SIG-M5 (cell line): ENCODE measurements around the gene HAAO.
"Not testable (repeated sequence)": the region's sequence is repeated elsewhere in the genome, so short reads cannot be mapped to it uniquely, and the experiment has no call there.

Source experiments
- DNase-seq: peaks from one replicate; lab custom pipeline; 2025; lab: John Stamatoyannopoulos, UW

Gene HAAO

DNA sequence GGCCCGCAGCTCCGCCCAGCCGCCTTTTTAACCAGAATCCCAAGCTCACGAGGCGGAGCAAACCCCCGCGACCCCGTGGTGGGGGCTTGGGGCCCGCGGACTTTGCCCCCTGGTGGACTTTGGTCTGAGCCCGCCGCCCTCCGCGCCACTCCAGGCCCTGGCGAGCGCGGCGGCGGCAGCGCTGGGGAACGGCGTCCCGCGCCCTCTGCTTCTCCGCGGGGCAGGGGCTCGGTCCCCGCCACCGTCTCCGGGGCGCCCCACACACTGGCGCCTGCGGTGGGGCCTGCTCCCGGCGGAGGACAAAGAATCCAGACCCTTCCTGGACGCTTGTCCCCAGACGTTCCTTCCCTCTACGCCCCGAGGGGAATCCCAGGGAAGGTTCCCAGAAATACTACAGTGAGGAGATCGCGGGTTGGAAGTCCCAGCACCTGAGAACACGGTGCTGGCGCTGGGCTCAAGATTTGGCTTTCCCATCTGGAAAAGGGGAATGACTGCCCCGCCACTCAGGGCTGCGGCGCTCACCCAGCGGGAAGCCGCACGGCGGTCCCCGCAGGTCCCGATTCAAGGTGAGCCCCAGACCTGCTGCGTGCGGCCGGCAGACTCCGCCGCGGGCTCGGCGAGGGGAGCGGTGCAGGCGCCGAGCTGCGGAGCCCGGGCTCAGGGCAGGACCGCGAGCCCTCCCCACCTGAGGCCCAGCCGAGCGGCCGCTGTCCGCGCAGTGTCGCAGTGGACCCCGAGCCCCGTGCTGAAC, at the start of gene HAAO:
HAAO (minus strand) TSS at position 1 of the 751 bp plus-strand sequence. CDS start 47 bp downstream, outside the sequence.
- DNase-seq, result no peak

DNA sequence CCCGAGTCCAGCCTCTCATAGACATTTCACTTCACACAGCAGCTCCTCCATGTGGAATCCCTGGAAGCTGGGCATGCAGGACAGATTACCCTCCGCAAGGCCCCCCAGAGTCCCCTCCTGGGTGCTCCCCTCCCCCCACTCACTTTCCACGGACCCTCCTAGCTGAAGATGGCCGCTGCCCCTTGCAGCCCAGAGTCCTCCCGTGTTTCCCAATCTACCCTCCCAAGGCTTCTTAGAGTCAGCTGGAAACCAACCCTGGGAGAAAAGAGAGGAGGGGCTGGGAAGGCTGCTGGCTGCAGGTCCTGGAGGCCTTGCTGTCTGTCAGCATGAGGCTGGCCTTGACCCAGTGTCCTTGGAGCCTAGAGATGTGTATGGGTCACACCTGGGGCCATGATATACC, 49.0 kb upstream of the HAAO start:
- no peak for DNase-seq

DNA sequence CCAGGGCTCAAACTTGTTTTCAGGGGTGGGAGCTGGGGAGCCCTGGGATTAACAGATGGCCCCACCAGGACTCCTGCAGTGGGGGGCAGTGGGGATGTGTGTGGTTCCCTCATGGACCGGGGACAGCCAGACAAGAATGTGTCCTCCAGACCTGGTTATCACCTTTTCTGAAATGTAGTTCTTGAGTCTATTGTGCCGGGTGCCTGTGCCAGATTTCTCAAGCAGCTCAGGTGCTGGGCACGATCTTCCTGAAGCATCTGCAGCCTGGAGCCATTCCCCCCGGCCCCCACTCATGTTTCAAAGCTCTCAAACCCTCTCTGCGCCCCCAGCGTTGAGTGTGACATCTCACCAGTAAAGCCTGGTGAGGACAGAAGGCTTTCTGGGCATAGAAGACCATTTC, 48.4 kb upstream of the HAAO start:
- DNase-seq, result no peak

DNA sequence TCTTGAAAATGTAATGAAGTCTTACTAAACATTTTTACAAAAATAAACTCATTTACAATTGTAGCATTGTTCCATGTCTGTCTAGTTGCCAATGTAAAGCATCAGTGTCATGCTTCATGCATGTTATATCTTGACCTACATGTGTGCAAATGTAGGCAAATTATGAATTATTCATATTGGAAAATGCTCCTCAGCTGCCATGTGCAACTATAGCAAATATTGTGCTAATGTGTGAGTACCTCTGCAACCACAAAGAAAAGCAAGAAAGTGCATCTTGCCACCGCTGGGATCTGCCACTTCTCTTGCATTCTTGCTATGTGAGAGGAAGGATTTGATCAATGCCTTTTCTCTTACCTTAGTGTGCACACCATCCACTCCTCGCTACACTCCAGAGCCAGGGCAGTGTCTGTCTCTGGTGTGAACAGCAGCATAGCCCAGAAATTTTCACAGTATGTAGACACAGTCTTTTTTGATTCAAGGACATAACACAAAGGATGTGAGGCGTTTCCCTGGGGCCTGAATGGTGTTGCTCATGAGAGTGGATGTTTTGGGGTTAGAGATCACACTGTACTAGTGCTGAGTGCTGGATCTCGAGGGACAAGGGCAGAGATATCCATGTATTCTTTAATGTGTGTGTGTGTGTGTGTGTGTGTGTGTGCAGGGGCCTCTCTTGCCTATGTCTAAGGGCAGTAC, 47.6 kb upstream of the HAAO start:
- DNase-seq, result no peak

DNA sequence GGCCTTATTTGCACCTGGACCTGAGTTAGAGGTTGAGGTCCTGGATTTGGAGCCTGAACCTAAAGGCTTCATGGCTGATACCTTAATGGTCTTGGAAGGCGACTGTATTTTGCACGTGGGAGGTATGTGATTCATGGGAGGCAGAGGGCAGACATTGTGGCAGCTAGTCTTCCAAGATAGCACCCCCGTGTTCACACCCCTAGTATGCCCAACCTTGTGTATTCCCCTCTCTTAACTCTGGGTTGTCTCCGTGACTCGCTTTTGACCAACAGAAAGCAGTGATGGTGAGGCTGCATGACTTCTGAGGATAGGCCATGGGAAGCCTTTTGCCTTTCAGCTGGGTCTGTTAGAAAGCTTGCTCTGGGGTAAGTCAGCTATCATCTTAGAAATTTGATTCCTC, 45.8 kb upstream of the HAAO start:
- no peak for DNase-seq

DNA sequence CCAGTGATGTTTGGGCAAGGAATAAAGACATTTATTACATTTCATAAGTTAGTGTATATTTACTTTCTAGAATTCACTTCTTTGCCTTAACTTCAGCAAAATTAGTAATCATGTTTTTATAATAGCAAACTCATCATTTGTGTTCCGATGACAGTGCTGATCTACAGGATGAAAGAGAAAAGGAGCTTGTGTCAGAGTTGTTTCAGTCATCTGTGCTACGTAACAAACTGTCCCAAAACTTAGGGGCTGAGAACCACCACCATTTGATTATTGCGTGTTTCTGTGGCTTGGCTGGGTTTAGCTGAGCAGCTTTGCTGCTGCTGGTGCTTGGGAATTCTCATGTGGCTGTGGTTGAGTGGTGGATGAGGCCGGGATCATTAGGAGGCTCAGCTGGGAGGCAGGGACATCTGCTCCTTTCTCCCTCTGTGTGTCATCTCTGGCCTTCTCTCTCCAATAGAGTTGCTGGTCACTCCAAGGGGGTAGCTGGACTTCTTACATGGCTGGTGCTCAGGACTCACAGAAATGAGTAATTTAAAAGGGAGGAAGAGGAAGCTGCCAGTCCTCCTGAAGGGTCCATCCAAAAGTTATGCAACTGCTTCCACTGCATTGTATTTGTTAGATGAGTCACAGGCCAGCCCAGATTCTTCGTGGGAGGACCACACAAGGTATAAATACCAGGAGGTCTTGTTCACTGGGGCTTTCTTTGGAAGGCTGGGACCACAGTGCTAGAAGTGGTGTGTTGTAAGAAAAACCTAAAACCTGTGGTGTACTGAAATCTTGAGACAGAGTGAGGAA, 43.4 kb upstream of the HAAO start:
- DNase-seq, result peak; percentile 93

DNA sequence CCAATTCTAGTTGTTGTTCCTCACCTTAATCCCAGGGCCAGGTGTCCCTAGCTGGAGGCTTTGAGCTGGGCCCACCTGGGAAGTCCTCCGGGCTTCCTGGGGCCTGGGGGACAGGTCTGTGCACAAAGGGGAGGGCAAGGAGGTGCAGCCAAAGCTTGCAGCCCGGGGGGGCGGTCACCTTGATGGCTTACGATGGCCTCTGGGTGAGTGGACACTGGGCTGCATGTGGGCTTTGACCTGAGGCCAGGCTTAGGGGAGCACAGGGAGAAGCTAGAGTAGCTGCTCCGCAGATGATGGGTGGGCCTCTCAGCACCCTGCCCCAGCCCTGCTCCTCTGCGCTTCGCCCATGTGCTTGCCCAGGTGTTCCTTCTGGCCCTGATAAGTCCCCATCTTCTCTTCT, 41.8 kb upstream of the HAAO start:
- DNase-seq, result no peak

DNA sequence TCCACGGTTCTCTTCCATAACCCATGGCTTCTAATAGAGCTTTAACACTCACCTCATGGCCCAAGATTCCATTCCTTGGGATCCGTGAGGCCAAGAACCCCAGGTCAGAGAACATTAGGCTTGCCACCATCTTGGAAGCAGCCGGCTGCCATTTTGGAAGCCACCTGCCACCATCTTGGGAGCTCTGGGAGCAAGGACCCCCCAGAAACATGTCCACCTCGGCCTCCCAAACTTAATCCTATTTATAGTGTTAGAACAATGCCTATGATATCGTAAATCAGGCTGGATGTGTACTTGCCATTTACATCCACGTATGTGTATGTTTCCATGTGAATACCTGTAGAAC, 39.9 kb upstream of the HAAO start:
- DNase-seq, result no peak

DNA sequence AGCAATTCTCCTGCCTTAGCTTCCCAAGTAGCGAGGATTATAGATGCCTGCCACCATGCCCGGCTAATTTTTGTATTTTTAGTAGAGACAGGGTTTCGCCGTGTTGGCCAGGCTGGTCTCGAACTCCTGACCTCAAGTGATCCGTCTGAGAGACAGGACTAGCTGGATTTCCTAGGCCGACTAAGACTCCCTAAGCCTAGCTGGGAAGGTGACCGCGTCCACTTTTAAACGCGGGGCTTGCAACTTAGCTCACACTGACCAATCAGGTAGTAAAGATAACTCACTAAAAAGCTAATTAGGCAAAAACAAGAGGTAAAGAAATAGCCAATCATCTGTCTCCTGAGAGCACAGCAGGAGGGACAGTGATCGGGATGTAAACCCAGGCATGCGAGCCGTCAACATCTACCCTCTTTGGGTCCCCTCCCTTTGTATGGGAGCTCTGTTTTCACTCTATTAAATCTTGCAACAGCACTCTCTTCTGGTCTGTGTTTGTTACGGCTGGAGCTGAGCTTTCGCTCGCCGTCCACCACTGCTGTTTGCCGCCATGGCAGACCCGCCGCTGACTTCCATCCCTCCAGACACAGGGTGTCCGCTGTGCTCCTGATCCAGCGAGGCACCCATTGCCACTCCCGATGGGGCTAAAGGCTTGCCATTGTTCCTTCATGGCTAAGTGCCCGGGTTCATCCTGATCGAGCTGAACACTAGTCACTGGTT, 39.3 kb upstream of the HAAO start:
- not testable (repeated sequence) for DNase-seq

DNA sequence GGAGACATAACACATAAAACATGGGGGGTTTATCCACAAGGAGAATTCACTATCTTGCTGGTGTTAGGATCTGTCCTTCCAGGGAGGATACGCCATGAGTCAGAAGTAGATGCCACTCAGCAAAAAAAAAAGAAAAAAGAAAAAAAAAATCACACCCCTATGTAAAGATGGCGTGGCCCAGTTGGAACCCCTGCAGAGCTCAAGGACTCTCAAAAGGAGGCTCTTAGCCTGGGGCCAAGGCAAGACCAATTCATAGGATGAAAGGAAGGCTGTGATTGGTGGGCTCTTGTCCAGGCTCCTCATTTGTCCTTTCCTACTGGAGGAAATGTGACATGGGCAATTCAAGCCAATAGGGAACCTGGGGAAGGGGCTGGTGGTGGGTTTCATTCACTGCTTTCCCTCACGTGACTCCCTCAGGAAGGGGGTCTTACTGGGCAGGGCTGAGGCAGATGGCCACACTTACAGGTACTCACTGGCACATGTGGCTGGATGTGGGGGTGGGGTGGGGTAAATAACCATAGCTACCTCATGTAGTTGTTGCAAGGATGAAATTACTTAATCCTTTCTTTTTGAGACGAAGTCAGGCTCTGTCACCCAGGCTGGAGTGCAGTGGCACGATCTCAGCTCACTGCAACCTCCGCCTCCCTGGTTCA, 38.7 kb upstream of the HAAO start:
- no peak for DNase-seq

DNA sequence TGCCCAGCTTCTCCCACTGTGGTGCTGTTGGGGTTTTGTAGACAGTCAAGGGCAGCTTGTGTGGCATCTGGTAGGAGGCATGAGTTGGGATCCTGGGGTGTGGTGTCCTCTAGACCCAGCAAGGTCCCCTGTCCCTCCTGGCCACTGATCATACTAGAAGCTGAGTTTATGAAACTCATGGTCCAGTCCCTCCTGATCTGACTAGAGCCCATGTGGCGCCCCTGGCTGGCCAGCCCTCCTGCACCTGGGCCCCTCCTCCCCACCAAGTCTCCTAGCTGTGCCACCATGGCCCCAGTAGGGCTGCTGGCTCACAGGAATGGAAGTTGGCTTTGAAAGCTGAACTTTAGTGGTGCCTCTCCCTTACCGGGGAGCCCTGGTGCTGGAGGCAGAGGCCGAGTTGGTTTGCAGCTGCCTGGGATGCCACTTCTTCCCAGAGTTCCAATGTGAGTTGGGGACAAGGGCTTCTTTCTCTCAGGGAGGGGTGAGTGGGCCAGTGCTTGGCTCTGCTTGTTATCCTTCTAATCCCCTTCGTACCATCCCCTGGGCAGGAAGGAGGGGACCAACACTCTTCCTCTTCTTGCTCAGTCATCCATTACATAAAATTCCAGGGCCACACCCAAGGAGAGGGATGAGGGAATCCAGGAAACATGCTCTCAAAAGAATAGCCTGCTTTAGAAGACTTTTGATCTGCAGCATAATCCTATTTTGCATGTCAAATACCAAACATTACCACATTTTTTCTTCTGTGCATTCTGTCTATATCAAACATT, 37.5 kb upstream of the HAAO start:
- no peak for DNase-seq

DNA sequence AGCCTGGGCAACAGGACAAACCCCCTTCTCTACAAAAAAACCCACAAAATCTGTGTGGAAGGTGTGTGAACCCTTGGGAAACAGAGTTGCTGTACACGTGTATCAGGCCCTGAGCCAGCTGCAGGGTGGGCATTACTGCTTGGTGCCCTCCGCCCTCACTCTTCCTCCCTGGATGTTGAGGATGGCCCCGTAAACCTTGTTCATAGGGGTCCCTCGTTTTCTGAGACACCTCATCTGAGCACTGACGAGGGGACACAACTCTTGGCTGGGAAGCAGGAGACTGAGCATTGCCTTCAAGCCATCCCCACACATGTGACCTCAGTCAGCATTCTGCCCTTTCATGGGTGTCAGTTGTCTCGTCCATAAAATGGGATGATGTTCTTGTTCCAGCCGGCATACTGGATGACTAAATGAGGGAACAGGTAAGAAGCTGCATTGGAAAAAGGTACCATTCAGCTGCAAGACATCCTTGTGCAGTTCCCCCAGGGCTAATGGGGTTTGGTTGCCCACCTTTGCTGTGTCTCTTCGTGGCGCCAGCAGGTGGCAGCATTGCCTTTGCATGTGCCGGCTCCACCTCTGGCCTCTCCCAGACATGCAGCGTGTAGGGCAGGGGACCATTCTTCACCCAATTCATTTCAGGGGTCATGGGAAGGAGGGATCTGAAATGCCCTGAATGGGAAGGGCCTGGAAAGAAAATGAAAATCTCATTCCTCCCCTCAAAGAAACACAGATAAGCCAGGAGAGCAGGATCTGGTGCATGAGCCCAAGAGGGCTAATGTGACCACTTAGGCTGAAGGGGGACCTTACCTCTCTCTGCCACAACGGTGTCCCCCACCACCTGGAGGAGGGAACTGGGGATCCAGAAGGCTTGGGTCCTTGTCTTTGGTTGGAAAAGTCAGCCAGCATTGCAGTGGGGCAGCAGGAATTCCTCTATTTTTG, 36.4 kb upstream of the HAAO start:
- DNase-seq, result no peak

DNA sequence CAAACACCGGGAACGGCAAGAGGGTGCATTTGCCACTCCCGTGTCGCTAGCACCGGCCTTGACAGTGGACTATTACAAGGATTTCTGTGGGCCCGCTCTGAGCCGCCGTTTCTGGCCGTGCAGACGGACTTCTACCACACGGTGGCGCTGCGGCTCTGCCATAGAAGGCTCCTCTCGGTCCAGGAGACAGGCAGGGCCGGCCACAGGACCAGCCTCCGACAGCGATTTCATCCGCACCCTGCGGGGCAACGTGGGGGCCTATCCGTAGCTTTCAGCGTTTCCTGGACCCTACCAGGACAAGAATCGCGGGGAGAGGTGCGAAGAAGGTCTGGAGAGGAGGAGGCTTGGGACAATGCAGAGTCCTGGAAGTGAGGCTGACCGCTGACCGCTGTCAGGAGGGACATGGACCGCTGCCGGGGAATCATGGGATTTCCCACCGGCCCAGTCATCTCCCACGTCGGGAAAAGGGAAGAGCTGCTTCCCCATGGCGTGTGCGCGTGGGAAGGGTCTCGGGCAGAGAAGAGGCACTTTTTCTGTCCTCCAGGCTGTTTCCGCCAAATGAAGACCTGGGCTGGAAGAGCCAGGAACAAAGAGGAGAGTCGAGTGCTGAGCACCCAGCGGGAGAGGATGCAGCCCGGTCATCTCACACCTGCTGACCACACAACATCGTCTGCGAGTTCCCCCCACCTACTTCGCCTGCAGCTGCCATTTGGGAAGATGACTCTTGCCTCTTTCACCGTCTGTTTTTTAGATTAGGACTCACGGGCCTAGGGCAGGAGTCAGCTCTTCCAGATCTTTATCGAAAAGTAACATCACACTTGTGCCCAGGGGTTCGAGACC, 35.5 kb upstream of the HAAO start:
- no peak for DNase-seq

DNA sequence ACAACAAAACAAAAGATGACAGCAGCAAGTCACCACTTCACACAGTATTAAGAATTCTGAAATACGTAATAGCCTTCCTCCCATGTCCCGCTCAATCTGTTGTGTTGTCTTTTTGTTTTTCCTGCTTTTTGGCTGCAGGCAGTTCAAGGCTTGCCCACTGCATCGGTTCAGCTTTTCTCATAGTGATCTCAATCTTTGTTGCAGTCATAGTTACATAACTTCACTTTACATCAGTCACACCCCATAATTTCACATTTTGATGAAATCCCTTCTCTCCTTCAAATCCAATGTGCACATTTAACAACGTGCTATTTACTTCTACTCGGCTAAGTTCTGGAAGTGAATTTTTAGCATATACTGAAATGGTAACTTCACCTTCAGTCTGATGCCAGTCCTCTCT, 33.8 kb upstream of the HAAO start:
- no peak for DNase-seq

DNA sequence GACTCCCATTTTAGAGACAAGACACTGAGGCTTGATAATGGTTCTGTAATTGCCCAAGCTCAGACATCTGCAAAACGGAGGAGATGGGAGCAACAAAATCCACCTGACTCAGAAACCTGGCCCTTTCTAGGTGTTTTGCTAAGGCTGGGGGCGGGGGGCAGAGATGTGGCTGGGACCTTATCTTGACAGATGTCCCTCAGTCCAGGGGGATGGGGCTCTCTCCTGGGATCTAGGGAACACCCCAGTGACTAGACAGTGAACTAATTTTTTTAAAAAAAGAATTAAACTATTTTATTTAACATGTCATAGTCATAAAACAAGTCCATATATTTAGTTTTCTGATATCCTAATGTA, 32.0 kb upstream of the HAAO start:
- DNase-seq, result no peak

DNA sequence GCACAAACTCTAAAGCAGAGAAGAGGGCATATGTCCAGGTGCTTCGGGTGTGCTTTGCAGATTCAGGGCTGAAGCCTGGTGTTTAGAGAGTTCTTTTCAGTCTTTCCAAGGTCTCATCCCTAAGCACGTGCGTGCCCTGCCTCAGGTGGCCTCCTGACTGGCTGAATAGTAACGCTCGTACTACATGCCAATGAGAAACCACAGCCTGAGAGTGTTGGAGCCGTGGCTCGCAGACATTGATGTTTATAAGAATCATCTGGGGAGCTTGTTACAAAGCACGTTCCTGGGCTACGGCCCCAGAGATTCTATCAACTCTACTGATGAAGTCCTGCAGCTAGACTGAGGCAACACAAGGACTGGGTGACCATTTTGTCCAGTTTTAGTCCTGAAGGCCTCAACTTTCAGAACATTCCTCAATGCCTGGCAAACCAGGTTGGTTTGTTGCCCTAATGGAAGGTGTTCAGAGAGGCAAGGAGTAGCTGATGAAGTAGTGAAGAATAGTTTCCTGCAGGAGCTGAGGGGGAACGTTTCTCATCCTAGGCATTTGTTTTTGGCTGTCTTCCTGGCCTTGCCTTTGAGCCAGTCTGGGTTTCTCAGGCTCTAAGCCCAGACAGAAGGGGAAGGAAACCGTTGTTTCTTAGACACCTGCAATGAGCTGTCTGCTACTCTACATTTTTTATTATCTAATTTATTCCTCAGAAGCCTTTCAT, 31.5 kb upstream of the HAAO start:
- DNase-seq, result no peak

DNA sequence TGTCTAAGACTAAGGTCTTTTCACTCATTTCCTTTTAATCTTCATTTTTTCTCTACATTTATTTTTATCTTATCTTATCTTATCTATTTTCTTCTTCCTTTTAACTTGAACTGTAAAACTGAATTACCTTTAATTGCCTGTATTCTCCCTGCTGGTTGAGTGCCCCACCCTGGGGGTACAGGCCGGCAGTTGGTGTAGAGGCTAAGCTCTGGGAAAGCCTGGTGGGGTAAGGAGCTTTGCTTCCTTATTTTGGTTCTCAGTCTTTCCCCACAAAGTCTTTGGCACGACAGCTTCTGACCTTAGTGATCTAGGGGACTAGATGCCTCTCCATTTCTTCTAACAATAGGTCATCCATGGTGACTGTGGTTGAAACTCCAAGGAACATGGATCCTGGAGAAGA, 26.8 kb upstream of the HAAO start:
- no peak for DNase-seq

DNA sequence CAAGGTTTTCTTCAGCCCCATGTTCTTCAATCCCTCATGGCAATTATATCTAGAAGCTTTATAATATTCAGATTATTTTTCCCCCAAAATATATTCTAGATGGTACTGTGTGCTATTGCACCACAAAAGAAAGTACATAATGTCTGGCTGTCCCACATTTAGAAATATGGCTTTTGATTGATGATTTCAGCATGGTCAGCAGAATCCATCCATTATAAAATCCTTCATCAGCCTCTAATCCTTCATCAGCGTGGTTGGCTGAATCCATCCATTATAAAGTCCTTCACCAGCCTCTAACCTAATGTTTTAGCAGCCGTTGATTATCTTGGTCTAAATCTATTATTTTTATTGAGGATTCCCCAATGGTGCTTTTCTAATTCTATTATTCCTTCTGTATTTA, 23.3 kb upstream of the HAAO start:
- DNase-seq, result no peak

DNA sequence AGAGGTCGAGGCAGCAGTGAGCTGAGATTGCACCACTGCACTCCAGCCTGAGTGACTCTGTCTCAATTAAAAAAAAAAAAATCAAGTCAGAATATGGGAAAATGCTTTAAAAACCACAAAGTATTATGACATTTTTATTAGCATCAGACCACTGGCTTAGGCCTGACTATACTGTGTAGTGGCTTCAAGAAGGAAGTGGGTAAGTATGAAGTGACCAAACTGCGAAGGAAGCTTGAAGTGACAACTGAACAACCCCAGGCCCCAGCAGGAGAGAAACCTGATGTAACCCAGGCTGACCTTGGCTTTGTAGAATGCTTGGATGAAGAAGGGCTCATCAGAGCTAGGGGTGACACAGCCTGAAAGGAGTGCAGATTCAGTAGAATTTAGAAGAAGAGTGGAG, 21.4 kb upstream of the HAAO start:
- no peak for DNase-seq
